NCI-H2081 treated with DMSO at 0.1 percent for 48 hours (cell line): ENCODE data around the gene OGA.

Experiments used
- DNase-seq: peaks from one replicate; lab custom pipeline; 2025; lab: John Stamatoyannopoulos, UW

Gene OGA

DNA sequence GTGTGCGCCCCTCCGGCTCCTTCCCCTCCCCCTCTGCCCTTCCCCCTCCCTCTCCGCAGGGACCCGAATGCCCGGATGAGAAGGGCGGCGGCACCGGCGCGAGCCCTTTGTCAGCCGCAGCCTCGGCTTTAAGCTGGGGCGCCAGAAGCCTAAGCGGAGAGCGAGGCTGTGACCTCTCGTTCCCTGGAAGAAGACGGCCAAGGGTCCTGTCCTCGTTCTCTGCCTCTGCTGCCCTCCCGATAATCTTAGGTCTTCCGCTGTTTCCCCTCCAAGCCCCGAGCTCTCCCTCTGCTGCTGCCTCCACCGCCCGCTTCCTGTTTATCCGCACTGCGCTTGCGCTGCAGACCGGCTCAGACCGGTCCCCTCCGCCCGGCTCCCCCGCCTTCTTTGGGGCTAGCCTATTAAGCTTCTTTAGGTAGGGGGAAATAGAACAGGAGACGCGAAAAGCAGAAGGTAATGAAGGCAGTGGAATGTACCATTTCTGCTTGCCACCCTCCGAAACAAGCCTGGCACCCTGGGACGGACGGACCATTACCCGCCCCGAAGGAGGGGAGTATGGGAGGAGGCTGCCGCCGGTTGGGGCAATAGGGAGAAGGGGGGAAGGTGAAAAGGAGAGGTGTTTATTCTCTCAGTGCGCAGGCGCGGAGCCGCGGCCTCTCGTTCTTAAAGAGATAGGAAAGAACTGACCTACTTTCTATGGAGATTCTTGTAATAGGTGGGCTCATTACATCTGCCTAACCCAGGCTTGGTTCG is at the start of gene OGA:
Gene OGA (minus strand): TSS at position 326 of the 753 bp plus-strand sequence. CDS start 422 bp downstream, outside the sequence.
- DNase-seq: peak; percentile 91

DNA sequence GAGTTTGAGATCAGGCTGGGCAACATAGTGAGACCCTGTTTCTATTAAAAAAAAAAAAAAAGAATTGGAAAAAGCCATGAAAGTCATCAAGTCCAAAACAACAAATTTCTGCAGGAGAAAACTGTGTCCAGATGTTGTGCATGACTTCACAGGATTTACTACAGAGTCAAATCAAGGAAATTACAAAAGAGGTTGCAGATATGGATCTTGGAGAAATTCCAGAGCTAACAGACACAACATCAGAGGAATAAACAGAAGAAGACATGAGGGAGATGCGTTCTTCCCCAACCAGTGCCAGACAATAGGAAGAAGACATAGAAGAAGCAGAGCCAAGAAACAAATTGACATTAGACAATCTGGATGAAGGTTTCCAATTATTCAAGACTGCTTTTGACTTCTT is 49.7 kb upstream of the OGA start:
- no peak for DNase-seq

DNA sequence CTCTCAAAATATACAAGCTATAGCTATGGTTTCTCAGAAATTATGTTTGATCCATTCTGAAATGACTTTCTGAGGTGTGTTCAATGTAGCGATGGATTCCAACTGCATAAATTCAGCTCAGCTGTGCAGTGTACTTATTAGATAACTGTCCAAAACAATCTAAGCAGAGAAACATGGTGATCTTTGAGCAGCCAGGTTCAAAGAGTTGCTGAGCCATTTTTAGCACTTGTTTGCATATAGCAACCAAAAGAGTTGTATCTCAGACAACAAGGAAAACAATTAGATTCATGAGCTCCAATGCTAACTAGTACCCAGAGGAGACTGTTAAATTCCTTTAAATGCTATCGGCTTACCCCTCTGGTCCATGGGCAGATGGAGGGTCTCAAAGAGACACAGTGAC is 41.3 kb upstream of the OGA start:
- DNase-seq: no peak

DNA sequence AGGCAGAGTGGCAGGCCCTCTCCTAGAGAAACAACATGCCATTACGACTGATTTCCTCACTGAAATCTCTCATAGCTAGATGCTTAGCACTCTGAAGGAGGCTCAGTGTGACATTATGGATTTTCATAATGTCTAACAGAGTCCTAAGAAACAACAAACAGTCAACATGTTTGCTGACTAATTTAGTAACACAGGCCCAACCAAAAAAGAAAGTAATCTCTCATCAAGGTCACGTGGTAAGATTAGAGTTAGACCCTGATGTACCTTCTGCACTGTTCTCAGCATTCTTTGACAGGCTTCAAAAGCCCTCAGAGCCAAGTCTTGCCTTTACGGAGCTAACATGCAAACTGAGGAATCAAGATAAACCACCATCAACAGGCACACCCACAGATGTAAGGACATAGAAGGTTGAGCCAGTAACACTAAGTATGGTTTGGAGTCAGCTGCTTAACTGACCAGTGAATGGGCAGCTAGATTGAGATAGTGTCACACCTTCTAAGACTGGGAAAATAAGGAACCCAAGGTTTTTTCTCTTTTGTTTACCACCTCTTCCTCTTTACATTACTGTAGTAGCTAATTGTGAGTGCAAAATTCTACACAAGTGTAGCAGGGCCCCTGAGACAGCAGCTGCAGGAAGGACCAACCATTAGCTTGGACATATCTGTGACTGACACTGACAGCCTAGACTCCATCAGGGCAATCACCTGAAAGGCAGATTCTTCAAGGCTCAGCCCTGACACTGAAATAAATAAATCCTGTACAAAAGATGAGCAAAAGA is 40.7 kb upstream of the OGA start:
- no peak for DNase-seq

DNA sequence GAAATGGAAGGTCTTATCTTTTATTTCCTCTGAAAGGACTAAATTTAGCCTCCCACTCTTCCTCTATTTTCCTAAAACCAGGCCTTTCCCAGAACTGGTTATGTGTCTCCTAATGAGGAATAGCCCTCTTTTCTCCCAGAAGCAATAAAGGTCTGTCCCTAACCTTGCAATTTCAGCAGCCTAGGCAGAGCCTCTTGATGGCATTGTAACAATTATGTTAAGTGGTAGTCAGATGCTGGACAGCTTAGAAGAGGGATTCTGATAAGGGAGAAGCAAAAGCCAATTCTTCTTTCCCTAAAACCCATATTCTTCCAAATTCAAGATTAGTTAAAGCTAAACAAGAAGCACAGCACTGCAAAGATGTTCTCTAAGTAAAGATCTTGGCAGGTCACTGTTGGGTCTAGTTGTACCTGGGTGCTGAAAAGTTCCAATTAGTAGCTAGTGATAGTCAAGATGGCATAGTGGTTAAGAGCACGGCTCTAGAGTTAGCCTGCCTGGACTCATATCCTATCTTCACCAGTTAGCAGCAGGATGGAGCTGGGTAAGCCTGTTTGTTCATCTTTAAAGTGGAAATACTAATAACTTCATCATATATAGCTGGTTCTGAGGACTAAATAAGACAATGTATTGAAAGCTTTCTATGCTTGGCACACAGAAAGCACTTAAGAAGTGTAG is 39.7 kb upstream of the OGA start:
- DNase-seq: no peak

DNA sequence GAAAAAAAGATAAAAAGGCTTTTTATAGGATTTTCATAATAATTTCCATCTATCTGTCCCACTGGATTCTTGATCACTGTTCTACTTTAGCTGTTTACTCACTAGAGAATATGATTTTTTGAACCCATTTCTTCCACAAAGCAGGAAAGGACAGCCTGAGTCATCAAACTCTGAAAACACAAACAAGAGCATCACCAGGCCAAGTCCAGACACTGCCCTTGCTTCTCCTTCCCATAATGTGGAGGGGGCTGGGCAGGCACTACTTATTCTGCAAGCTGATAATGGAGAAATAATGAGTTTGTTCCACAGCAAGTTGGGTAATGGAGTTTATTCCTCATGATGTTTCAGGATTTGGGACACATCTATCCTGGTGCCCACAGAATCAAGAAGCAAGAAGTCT is 38.4 kb upstream of the OGA start:
- DNase-seq: no peak

DNA sequence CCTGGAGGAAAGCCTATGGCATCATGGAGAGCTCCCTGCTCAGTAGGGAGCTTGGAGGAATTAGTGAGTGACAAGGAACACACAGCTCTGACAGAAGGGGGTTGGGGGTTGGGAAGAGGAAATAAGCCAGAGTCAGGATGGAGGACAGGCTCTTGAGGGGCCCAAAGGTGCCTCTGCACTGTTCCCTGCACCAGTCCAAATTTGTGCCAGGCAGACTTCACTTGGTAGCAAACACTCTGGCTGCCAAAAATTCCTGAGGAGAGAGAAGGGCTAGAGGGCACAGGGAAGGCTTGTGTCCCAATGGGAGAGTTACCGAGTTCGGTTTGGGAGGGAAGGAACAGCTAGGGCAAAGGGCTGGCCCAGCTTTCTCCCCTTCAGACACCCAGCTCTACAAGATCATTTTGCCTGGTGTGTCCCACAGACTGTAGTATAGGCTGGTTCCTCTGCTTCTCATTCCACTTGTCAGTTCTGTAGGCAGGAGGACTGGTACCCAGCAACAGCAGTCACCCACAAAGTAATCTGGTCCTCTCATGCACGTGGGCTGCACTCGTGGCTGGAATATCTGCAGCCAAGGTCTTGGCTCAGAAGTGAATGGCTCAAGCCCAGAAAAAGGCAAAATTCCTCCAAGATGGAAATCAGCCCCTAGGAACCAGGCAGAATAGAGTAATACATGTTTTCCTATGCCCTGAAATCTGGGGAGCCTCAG is 33.3 kb upstream of the OGA start:
- DNase-seq: no peak

DNA sequence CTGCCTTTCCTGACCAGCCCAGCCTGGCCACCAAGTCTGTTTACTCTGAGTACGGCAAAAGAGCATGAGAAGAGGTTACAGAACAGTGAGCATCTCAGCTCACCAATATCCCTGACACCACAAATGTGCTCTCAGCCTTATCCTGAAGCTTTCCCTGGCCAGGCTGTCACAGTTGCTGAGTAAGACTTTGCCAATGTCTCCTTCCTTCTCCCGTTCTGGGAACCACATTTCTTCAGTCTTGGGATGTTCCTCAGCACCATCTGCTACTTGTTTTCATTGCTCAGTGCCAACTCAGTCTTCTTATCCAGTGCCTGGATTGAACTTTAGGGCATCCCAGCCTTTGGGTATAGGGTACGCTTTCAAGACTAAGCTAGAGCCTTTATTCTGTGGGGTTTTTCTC is 32.5 kb upstream of the OGA start:
- no peak for DNase-seq

DNA sequence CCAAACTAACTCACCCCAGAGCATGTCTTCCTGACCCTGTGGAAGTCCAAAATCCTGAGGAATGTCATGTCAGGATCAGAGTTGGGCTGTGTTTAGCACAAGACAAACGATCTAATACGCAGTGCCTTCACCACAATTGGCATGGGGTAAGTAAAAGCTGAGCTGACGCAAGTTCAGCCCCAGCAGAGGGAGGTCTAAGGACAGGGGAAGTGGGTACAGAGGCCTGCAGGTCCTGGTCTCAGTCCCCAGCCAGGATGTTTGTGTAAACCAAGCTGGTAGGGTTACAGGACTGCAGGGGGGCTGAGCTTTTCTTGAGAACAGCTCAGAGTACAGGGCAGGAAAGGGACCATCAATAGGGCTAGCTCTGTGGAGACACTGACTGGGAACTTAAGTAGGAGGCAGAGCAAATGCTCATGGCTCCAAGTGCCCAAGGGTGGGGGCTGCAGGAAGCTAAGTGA is 30.7 kb upstream of the OGA start:
- no peak for DNase-seq

DNA sequence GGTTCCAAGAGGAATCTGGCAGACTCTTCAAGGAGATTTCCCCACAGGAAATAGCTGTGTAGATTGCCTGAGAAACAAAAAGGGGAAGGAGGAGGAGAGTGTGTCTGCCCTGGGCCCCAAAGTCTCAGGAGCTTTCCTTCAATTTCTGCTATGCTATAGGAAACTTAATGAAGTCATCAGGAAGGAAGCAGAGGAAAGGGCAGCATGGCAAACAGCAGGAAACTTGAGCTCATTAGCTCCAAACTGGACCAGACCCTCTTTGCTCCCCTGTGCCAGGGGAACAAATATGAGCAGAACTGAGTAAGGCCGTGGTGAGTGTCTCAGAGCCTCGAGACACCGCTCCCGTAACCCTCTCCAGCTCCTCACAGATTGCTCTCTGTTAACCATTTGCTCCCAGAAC is 30.2 kb upstream of the OGA start:
- DNase-seq: no peak

DNA sequence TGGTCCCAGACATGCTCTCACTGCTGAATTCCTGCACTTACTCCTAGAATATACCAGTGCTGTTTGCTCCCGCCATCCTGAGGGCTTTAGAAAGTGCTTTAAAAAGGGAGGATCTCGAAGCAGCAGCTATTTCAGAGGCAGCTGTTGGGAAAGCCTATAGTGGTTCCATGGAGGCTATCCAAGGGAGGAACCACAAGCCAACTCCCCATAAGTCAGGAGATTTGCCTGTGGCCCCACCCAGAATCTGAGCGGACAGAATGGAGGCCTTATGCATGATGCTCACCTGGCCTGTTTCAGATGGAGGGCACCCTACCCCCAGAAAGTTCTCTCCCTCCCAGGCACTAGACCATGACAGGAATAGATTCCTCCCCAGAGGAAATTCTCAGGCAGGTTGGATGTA is 27.6 kb upstream of the OGA start:
- no peak for DNase-seq

DNA sequence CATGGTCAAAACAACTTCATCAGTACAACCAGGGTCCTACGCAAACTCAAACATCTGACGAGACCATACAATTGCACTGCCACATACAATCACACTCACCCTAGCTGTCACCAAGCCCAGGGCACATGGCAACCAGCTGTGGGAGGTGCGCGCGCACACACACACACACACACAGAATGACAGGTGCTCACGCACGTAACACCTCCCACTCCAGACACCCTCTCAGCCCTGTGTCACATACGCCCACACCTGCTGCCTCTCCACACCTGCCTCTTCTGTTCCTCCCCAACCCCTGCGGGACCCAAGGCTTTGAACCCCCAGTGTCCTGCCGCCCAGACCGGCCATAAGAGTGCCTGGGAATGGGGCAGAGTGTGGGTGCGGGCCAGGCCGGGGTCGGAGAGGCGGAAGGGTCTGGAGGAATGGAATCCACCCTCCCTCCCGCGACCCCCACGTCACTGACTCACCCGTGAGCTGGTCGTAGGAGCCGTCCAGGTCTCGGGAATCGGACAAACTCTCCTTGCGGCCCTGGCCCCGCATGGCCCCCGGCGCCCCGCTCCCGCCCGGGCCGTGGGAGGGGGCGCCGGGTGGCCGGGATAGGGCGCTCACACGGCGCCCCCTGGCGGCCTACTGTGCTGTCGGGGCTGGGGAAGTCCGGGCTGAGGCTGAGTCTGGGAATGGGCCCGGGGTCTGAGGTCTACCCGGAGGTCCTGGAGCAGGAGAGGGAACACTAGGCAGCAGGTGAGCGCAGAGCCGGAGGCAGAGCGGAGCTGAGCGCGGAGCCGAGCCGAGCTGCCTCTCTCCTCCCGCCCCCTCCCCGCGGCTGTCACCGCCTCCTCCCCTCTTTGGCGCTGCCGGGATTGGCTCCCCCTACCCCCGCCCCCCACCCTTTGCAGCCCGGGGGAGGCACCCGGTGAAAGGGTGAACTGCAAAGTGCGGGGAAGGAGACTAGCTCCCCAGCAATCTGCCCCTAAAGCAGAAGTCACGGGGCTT is 25.1 kb upstream of the OGA start, which contains the start of gene KCNIP2:
Gene KCNIP2 (minus strand): TSS at position 769 of the 990 bp plus-strand sequence. CDS start 232 bp downstream, at position 537.
- DNase-seq: no peak

DNA sequence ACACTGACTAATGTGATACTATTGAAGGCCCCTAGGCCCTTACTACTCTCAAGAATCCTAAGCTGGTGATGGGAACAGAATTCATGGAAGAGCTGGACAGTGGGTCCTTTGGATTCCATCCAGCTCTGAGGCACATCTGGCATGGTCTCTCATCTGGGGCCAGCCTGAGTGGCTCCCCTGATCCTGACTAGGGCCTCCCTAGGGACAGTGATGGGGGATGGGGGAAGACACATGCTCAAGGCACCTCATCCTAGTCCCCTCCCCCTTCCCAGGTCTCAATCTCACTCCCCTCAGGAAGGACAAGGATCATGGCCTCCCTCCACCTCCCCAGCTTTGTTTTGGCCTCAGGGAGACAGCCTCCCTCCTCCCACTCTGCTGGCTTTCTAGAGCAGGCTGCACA is 23.6 kb upstream of the OGA start:
- DNase-seq: no peak

DNA sequence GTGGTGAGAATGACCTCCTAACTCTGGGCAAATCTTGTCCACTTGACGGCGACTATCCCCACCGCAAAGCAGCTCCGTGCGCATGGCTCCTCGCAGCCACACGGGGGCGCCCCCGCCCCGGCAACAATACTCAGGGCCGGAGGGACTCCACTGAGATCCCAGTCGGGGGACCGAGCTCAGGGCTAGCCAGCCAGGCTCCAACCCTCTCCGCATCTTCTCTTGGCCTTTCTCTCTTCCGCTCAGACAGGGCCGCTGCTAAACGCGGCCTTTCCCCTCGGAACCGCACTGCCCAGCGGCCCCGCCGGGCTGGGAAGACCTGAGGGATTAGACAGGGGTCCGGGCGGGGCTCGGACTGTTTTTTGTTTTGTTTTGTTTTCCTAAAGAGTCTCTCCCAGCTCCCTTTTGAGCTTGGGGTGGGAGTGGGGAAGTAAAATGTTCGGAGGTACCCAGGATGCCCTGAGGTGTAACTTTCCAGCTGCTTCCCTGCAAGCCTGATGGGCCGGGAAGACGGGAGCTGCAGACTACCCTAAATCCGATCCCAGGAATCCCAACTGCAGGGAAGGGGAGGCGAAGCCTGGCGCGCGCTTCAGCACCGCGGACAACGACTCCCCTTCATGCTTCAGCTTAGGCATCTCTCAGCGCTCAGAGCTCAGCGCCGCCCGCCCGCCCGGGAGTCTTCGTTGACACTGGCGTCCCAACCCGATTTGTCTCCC is 22.7 kb upstream of the OGA start:
- DNase-seq: peak; percentile 19

DNA sequence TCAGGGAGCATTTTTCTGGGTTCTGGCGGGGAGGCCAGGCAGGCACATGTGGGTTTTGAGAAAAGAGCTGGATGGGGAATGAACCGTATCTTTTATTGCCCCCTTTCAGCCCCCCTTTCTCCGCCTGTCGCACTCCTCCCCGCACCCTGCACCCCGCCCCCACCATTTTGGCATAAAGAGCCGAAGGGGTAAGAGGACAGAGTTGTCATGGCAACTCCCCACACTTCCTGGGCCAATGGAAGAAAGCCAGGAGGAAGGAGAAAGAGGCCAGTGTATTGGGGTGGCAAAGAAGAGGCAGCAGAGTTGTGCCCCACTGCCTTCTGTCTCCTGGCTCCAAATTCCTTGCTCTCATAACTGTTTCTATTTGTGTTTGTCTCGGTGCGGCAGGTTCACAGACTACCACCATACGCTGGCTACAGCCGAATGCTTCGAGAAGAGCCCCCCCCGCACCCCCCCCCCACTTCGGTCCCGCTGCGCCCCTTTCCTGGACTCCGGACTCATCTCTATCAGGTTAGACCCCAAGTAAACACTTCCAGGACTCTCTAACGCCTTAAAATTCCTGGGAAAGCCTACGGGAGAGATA is 21.9 kb upstream of the OGA start:
- no peak for DNase-seq

DNA sequence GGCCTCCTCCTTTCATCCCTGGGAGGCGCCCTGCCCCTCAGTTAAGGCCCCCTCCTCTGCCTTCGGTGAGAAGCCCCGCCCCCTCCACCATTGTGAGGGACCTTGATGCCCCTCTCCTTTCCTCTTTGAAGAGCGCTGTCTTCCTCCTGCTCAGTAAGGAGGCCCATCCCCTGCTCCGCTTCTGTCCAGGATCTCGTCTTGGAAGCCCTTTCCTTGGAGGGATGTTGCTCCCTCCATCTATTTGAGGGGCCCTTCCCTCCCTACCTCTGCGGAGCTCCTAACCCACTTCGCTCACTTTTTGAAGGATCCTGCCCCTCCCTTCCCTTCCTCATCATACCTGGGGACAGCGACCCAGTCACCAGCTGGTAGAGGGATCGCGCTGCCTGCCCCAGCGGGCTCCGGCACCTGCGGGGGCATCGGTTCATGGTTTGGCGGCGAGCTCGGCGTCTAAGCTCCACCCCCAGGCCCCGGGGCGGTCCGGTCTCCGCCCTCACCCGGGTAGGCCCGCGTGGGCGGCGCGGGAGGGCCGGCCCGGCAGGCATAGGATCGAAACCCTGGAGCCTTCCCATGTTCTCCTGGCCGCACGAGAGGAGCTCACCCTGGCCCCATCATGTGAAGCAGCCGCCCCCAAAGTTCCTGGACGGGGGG is 21.3 kb upstream of the OGA start:
- DNase-seq: no peak

DNA sequence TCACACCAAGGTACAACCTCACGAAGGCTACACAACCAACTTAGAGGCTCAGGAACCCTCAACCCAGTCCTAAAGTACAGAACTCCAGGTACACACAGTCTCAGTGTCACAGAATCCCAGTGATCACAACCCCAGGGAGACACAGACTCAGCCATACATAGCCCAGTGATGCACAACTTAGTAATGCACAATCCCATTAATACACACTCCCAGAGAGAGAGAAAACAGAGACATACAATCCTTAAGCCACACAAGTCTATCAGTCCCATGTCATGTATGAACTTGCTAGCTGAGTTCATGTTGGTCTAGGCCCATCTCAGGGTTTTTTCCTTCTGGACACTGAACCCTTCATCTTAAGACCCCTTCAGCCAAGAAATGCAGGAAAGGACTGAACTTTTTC is 20.8 kb upstream of the OGA start:
- no peak for DNase-seq

DNA sequence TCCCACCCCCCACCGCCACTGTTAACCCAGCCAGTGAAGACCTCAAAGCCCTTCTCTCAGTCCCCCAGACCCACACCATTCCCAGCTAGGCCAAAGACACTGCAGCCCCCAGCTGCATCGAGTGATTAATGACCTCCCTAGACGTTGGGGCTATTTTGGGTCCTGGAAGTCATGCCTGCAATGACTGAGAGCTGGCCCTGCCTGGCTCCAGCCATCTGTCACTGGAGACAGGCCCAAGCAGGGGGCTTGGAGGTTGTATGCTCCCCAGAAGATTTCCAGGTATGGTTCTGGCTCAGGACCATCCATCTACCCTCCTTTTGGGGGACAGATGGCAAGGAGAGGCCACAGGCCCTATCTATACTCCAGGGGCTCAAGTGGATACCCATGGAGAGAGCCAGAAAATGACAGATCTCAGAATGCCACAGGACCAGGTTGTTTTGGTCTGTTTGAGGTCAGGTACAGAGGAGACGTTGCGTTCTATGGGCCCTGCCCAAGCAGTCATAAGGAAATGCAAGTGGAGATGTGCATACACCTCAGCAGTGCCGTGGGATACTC is 20.2 kb upstream of the OGA start:
- no peak for DNase-seq

DNA sequence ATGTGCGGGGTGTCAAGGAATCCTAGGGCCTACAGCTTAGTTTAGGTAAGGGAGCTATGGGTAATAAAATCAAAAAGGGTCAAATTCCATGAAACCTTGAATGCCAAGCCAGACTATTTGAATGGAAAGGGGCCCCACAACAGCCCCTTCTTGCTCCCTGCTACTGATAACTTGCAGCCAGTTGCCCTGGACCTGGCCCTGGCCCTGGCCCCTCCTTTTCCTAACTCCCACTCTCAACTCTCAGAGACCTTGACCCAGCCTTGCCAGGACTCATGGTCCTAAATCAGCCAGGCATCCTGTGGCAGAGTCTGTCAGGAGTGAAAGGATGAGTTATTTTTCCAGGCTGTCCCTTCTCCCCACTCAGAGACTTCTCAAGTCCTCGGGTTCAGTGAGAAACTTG is 19.5 kb upstream of the OGA start:
- DNase-seq: no peak
